Breast epithelium (tissue), 3 donors: ENCODE results near the gene GSG1L2.

Experiments
- CTCF ChIP-seq, 3 donors: fragments of 450-650 bp; IDR thresholded peaks; one replicate each; pipeline ENCODE4 v1.5.1; 2016 to 2017; ENCODE audit warnings: antibody characterized with exemption in 3 of 3, mild to moderate bottlenecking in 3 of 3, moderate library complexity in 3 of 3
- POLR2A ChIP-seq: fragments of 450-650 bp; IDR thresholded peaks from one replicate; pipeline ENCODE4 v1.6.1; 2016; ENCODE audit warnings: antibody characterized with exemption, mild to moderate bottlenecking, moderate library complexity
- POLR2AphosphoS5 ChIP-seq, 3 donors: sonication (generic); formaldehyde crosslinking; IDR thresholded peaks; one replicate each; pipeline ENCODE4 v1.6.1; 2017; ENCODE audit warnings: antibody characterized with exemption in 3 of 3

- no peak for TF ChIP-seq CTCF (IDR thresholded peaks at IDR 0.05)
- TF ChIP-seq POLR2AphosphoS5 (IDR thresholded peaks at IDR 0.05) = no peak
- no peak for TF ChIP-seq POLR2A
These were observed 21.5 kb upstream of the GSG1L2 start for GRCh38 chr17:9843152-9844010.
